Trophoblast cell (in vitro differentiated cells and primary cell): ENCODE data around the gene DISC1.
"Not testable (repeated sequence)": the region's sequence is repeated elsewhere in the genome, so short reads cannot be mapped to it uniquely, and the experiment has no call there.

Experiments used
- DNase-seq, 2 donors: peaks; one replicate each; pipeline ENCODE4 v3.0.0-alpha.2; 2016
- H2AFZ ChIP-seq: 2 replicates; pipeline ENCODE4 v1.6.1; 2013; ENCODE audit warnings: low read length, moderate library complexity, mild to moderate bottlenecking; ENCODE audit not compliant: insufficient read depth, poor library complexity
- H2AK5ac ChIP-seq: 2 replicates; pipeline ENCODE4 v1.6.1; 2013; ENCODE audit warnings: mild to moderate bottlenecking, low read length
- H2BK120ac ChIP-seq: 2 replicates; pipeline ENCODE4 v1.6.1; 2013; ENCODE audit warnings: low read length, mild to moderate bottlenecking, moderate library complexity; ENCODE audit not compliant: insufficient read depth, poor library complexity
- H2BK12ac ChIP-seq: 2 replicates; pipeline ENCODE4 v1.6.1; 2013; ENCODE audit warnings: mild to moderate bottlenecking, low read length, moderate library complexity
- H2BK5ac ChIP-seq: 2 replicates; pipeline ENCODE4 v1.6.1; 2013; ENCODE audit warnings: low read length, low read depth, moderate library complexity, mild to moderate bottlenecking; ENCODE audit not compliant: poor library complexity
- H3K14ac ChIP-seq: 2 replicates; pipeline ENCODE4 v1.6.1; 2013; ENCODE audit warnings: mild to moderate bottlenecking, low read length
- H3K18ac ChIP-seq: 2 replicates; pipeline ENCODE4 v1.6.1; 2013; ENCODE audit warnings: mild to moderate bottlenecking, low read length
- H3K23ac ChIP-seq: 2 replicates; pipeline ENCODE4 v1.6.1; 2013; ENCODE audit warnings: low read length
- H3K27ac ChIP-seq: 2 replicates; pipeline ENCODE4 v1.5.1; 2013; ENCODE audit warnings: low read depth, mild to moderate bottlenecking, inconsistent platforms, low read length, moderate library complexity
- H3K27me3 ChIP-seq: 2 replicates; pipeline ENCODE4 v1.6.1; 2013; ENCODE audit warnings: inconsistent platforms, mild to moderate bottlenecking, low read length, moderate library complexity; ENCODE audit not compliant: insufficient read depth
- H3K36me3 ChIP-seq, 2 experiments: 1 replicate in 1 of 2; 2 replicates in 1 of 2; pipeline ENCODE4 v1.6.1; 2013; ENCODE audit warnings: low read length in 2 of 2, mild to moderate bottlenecking in 2 of 2, moderate library complexity in 1 of 2; ENCODE audit not compliant: insufficient read depth in 2 of 2, control insufficient read depth in 1 of 2
- H3K4ac ChIP-seq: 2 replicates; pipeline ENCODE4 v1.6.1; 2013; ENCODE audit warnings: low read depth, mild to moderate bottlenecking, low read length, moderate library complexity
- H3K4me1 ChIP-seq, 2 experiments: 1 replicate in 1 of 2; 2 replicates in 1 of 2; pipeline ENCODE4 v1.6.1; 2013; ENCODE audit warnings: low read length in 2 of 2, mild to moderate bottlenecking in 2 of 2, moderate library complexity in 1 of 2; ENCODE audit not compliant: insufficient read depth in 2 of 2, control insufficient read depth in 1 of 2
- H3K4me2 ChIP-seq: 2 replicates; pipeline ENCODE4 v1.6.1; 2013; ENCODE audit warnings: inconsistent platforms, mild to moderate bottlenecking, low read length, moderate library complexity
- H3K4me3 ChIP-seq: 2 replicates; pipeline ENCODE4 v1.5.1; 2013; ENCODE audit warnings: mild to moderate bottlenecking, low read depth, low read length, inconsistent platforms
- H3K79me1 ChIP-seq: one replicate; pipeline ENCODE4 v1.6.1; 2013; ENCODE audit warnings: low read length
- H3K79me2 ChIP-seq: 2 replicates; pipeline ENCODE4 v1.6.1; 2013; ENCODE audit warnings: low read length, mild to moderate bottlenecking; ENCODE audit not compliant: control insufficient read depth, insufficient read depth, poor library complexity
- H3K9ac ChIP-seq: 2 replicates; pipeline ENCODE4 v1.6.1; 2013; ENCODE audit warnings: mild to moderate bottlenecking, low read length
- H3K9me3 ChIP-seq: 2 replicates; pipeline ENCODE4 v1.6.1; 2013; ENCODE audit warnings: low read depth, mild to moderate bottlenecking, control low read depth, inconsistent platforms, low read length; ENCODE audit not compliant: insufficient read depth
- H4K12ac ChIP-seq: 2 replicates; pipeline ENCODE4 v1.6.1; 2013; ENCODE audit warnings: low read depth, mild to moderate bottlenecking, low read length, moderate library complexity
- H4K8ac ChIP-seq: 2 replicates; pipeline ENCODE4 v1.6.1; 2013; ENCODE audit warnings: low read depth, mild to moderate bottlenecking, low read length, moderate library complexity
- H4K91ac ChIP-seq: one replicate; pipeline ENCODE4 v1.6.1; 2013; ENCODE audit warnings: low read depth, mild to moderate bottlenecking, low read length, moderate library complexity
- WGBS: extraction: QIAGEN DNeasy Blood & Tissue Kit; methylation state at CpG from one replicate; pipeline ENCODE4 v1.1.7; 2013; ENCODE audit warnings: missing lambda C conversion rate; ENCODE audit not compliant: insufficient read length, insufficient coverage; ENCODE audit errors: extremely low coverage; 5-methylcytosine and 5-hydroxymethylcytosine counted together

The DISC1 gene

GRCh38 chr1:231940701-231941100 lies 314.1 kb downstream of the DISC1 start:
- no peak for DNase-seq
- no peaks in the 10 kb centered on the region for H3K9me3 ChIP-seq
- no CpG with 5 or more reads among the region's 6 CpGs for WGBS
- no peak overlapping the region for H3K14ac ChIP-seq
- no peaks in the 10 kb centered on the region for H3K27me3 ChIP-seq
- no peak overlapping the region for H2BK120ac ChIP-seq
- H3K9ac ChIP-seq, result no peak overlapping the region
- H3K4me3 ChIP-seq, result no peak overlapping the region
- no peak overlapping the region for H3K27ac ChIP-seq
- no peak overlapping the region for H2BK5ac ChIP-seq
- no peak overlapping the region for H3K23ac ChIP-seq
- no peak overlapping the region for H2AFZ ChIP-seq
- no peak overlapping the region for H2BK12ac ChIP-seq
- no peak overlapping the region for H3K4ac ChIP-seq
- H3K4me2 ChIP-seq, result no peak overlapping the region
- no peak overlapping the region for H4K8ac ChIP-seq
- H3K79me2 ChIP-seq, result no peaks in the 10 kb centered on the region
- no peak overlapping the region for H3K18ac ChIP-seq
- no peak overlapping the region for H4K12ac ChIP-seq
- no peak overlapping the region for H2AK5ac ChIP-seq
- no peaks in the 10 kb centered on the region for H3K79me1 ChIP-seq
- H4K91ac ChIP-seq, result no peak overlapping the region
- no peaks in the 10 kb centered on the region for H3K36me3 ChIP-seq
- no peaks in the 10 kb centered on the region for H3K4me1 ChIP-seq

GRCh38 chr1:231943084-231943483 lies 316.5 kb downstream of the DISC1 start:
- H3K27ac ChIP-seq, result no peak overlapping the region
- H3K23ac ChIP-seq, result no peak overlapping the region
- H3K27me3 ChIP-seq, result no peaks in the 10 kb centered on the region
- WGBS, result no CpG with 5 or more reads among the region's 3 CpGs
- H3K79me1 ChIP-seq, result no peaks in the 10 kb centered on the region
- H3K4ac ChIP-seq, result no peak overlapping the region
- no peak overlapping the region for H4K91ac ChIP-seq
- H3K9ac ChIP-seq, result no peak overlapping the region
- H3K14ac ChIP-seq, result no peak overlapping the region
- no peak overlapping the region for H4K12ac ChIP-seq
- no peaks in the 10 kb centered on the region for H3K36me3 ChIP-seq
- no peak overlapping the region for H2AFZ ChIP-seq
- no peak overlapping the region for H2BK12ac ChIP-seq
- no peaks in the 10 kb centered on the region for H3K4me1 ChIP-seq
- H4K8ac ChIP-seq, result no peak overlapping the region
- H3K4me2 ChIP-seq, result no peak overlapping the region
- no peak overlapping the region for H2AK5ac ChIP-seq
- DNase-seq, result no peak
- no peak overlapping the region for H2BK120ac ChIP-seq
- H3K79me2 ChIP-seq, result no peaks in the 10 kb centered on the region
- H3K4me3 ChIP-seq, result no peak overlapping the region
- H2BK5ac ChIP-seq, result no peak overlapping the region
- H3K9me3 ChIP-seq, result no peaks in the 10 kb centered on the region
- H3K18ac ChIP-seq, result no peak overlapping the region

GRCh38 chr1:231948102-231948501 lies 321.5 kb downstream of the DISC1 start:
- not testable (repeated sequence) for H3K23ac ChIP-seq, H3K79me1 ChIP-seq, H2BK5ac ChIP-seq, H3K18ac ChIP-seq, H3K9ac ChIP-seq, H4K91ac ChIP-seq, H2BK12ac ChIP-seq, H4K8ac ChIP-seq, H3K4me1 ChIP-seq, H2AFZ ChIP-seq, DNase-seq, H2BK120ac ChIP-seq, H4K12ac ChIP-seq, H3K27me3 ChIP-seq, H3K36me3 ChIP-seq, H2AK5ac ChIP-seq, H3K4me3 ChIP-seq, H3K9me3 ChIP-seq, H3K4ac ChIP-seq, H3K4me2 ChIP-seq, H3K79me2 ChIP-seq, H3K27ac ChIP-seq, H3K14ac ChIP-seq
- no CpG with 5 or more reads among the region's 5 CpGs for WGBS

GRCh38 chr1:231949277-231950091 lies 322.9 kb downstream of the DISC1 start:
- no peak overlapping the region for H2BK120ac ChIP-seq
- H4K91ac ChIP-seq, result no peak overlapping the region
- no peaks in the 10 kb centered on the region for H3K9me3 ChIP-seq
- no peak overlapping the region for H3K18ac ChIP-seq
- H3K27me3 ChIP-seq, result no peaks in the 10 kb centered on the region
- H3K4me1 ChIP-seq, result no peaks in the 10 kb centered on the region
- H3K36me3 ChIP-seq, result no peaks in the 10 kb centered on the region
- H3K27ac ChIP-seq, result no peak overlapping the region
- H2AFZ ChIP-seq, result no peak overlapping the region
- no peak overlapping the region for H3K9ac ChIP-seq
- no peak overlapping the region for H2BK12ac ChIP-seq
- H3K79me2 ChIP-seq, result no peaks in the 10 kb centered on the region
- no peak overlapping the region for H3K23ac ChIP-seq
- no peak overlapping the region for H4K12ac ChIP-seq
- H2BK5ac ChIP-seq, result no peak overlapping the region
- H3K14ac ChIP-seq, result no peak overlapping the region
- DNase-seq, result no peak
- no peak overlapping the region for H2AK5ac ChIP-seq
- no peak overlapping the region for H3K4ac ChIP-seq
- no peaks in the 10 kb centered on the region for H3K79me1 ChIP-seq
- no CpG with 5 or more reads among the region's 8 CpGs for WGBS
- no peak overlapping the region for H3K4me2 ChIP-seq
- H4K8ac ChIP-seq, result no peak overlapping the region
- no peak overlapping the region for H3K4me3 ChIP-seq
